Right atrium auricular region (tissue), 2 donors: ENCODE results near the gene RPLP2. TPM values are rescaled to one million over a fixed set of nuclear protein-coding genes. Genes with fewer than 3 reads are reported as not detected.

Experiments
- DNase-seq: peaks from one replicate; pipeline ENCODE4 v3.0.0-alpha.2; 2019; ENCODE audit warnings: low spot score
- H3K27ac ChIP-seq, 2 donors: fragments of 200-600 bp; sonication (generic); 1 replicate in 1 of 2; 2 replicates in 1 of 2; pipeline ENCODE4 v1.5.1; 2016 to 2019
- H3K27me3 ChIP-seq, 2 donors: fragments of 200-600 bp; sonication (generic); one replicate each; pipeline versions ENCODE4 v1.5.1 to v1.6.0; 2017 to 2019
- H3K36me3 ChIP-seq: fragments of 200-600 bp; sonication (generic); one replicate; pipeline ENCODE4 v1.5.1; 2016
- H3K4me1 ChIP-seq, 2 donors: fragments of 200-600 bp; sonication (generic); one replicate each; pipeline versions ENCODE4 v1.5.1 to v1.6.0; 2017 to 2019
- H3K4me3 ChIP-seq, 2 donors: fragments of 200-600 bp; sonication (generic); 1 replicate in 1 of 2; 2 replicates in 1 of 2; pipeline ENCODE4 v1.5.1; 2017 to 2019; ENCODE audit warnings: mild to moderate bottlenecking in 1 of 2, moderate library complexity in 1 of 2
- H3K9me3 ChIP-seq, 2 donors: fragments of 200-600 bp; sonication (generic); one replicate each; pipeline ENCODE4 v1.5.1; 2019
- total RNA-seq, 2 donors: library from RNA; depleted of rRNA; stranded (reverse); fragments of >200 nt; gene quantifications; one replicate each; pipeline ENCODE4 v1.1.0, GENCODE V29; 2016
- TF ChIP-seq, protein P1 (sequence below), 2 donors: fragments of 200-600 bp; sonication (generic); IDR thresholded peaks; one replicate each; pipeline ENCODE4 v1.5.1; 2019; ENCODE audit warnings: antibody characterized with exemption in 2 of 2

RPLP2 gene
- total RNA-seq, 2 donors from 2014 or later, result 145 to 384 TPM

DNA sequence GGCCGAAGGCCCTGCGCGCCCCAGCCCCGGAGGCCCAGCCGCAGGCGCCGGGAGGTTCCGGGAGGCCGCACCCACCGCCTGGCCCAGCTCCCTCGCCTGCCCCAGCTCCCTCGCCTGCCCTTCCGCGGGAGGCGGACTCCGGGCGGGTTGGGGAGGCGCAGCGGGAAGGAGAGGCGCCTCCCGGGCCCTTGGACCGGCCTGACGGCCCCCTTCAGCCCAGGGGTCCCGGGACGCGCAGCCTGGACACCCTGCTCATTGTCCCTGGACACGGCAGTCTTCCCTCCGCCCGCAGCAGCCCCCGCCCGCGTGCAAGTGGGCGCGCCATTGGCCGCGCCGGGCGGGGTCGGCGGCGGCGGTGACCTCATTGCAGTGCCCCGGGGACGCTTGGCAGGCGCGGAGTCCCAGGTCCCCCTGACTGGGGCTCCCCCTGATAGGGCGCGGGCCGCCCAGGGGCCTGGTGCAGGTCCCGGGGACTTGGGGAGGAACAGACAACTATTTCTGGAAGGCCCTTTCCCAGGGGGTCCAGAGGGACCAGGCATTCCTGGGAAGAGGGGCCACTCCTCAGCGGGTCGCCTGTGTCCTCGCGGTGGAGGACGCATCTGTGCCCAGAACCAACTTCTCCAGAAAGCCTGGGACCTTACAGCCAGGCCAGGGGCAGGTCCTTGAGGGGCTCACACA, 23.5 kb downstream of the RPLP2 start:
- H3K4me1 ChIP-seq, result peaks cover 0 to 87% of the 10 kb centered on the region in 2 donors
- peak overlapping the region; percentile 55 to 81 for H3K4me3 ChIP-seq
- no peaks in the 10 kb centered on the region for H3K9me3 ChIP-seq
- peak; percentile 81 for DNase-seq
- H3K36me3 ChIP-seq, result peaks cover 25% of the 10 kb centered on the region
- no peaks in the 10 kb centered on the region for H3K27me3 ChIP-seq
- TF ChIP-seq, protein P1, sequence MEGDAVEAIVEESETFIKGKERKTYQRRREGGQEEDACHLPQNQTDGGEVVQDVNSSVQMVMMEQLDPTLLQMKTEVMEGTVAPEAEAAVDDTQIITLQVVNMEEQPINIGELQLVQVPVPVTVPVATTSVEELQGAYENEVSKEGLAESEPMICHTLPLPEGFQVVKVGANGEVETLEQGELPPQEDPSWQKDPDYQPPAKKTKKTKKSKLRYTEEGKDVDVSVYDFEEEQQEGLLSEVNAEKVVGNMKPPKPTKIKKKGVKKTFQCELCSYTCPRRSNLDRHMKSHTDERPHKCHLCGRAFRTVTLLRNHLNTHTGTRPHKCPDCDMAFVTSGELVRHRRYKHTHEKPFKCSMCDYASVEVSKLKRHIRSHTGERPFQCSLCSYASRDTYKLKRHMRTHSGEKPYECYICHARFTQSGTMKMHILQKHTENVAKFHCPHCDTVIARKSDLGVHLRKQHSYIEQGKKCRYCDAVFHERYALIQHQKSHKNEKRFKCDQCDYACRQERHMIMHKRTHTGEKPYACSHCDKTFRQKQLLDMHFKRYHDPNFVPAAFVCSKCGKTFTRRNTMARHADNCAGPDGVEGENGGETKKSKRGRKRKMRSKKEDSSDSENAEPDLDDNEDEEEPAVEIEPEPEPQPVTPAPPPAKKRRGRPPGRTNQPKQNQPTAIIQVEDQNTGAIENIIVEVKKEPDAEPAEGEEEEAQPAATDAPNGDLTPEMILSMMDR (IDR thresholded peaks at IDR 0.05), result no peak
- H3K27ac ChIP-seq, result peak overlapping the region; percentile 92 to 95

DNA sequence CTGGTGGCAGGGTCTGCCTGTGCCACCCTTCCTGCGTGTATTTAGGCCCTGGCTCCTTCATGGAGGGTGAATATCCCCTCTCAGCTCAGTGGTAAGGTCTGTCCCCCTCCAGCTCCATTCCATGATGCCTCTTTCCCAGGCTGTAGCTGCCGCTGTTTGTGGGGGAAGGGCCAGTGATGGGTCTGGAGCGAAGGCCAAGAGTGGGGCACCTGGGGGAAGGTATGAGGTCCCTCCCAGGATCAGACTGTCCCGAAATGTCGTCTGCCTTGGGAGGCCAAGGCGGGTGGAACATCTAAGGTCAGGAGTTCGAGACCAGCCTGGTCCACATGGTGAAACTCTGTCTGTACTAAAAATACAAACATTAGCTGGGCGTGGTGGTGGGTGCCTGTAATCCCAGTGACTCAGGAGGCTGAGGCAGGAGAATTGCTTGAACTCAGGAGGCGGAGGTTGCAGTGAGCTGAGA, 24.1 kb downstream of the RPLP2 start:
- TF ChIP-seq, protein P1 (IDR thresholded peaks at IDR 0.05), result no peak
- Histone ChIP-seq H3K27me3 (no peaks in the 10 kb centered on the region), H3K9me3 (no peaks in the 10 kb centered on the region), H3K36me3 (peaks cover 31% of the 10 kb centered on the region), H3K4me1 (peaks cover 0 to 87% of the 10 kb centered on the region in 2 donors), H3K4me3 (peak overlapping the region; percentile 55 to 81), H3K27ac (peak overlapping the region; percentile 92 to 95)
- DNase-seq, result no peak

DNA sequence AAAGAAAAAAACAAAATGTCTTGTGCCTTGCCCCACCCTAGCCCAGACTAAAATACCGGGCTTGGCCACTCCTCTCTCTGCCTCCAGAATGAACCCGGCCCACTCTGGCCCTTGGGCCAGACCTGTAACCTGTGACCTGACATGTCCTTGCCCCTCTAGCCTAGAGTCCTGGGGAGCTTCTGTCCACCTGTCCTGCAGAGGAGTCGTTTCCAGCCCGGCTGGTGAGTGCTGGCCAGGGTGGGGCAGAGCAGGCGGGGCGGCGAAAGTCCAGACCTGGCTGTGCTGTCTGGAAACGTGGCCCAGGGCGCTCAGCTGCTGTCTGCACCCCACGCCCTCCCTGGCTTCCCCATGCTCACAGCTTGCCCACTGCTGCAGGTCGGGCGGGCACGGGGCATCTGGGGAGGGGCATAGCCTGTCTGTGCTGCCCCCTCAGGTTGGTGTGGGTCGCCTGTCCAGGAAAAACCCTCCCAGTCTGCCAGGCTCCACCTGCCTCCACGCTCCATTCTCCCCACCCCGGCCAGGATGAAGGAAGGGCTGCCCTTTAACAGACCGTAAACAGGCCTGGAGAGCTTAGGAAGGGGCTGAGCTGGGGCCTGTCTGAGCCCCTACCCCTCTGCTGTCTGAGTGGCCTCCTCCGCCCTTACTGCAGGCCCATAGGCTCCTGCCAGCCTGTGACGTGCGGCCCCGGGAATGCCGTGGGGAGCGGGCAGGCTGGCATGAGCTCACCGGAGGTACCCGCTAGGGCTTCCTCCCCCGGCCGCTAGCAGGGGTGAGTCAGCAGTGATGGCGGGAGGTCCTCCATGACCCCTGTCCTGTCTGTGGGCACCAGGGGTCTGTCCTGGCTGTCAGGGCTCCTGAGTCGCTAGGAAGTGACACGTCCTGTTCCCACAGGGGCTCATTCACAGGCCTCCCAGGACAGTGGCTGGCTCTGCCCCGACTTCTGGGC, 24.9 kb downstream of the RPLP2 start:
- peaks cover 0 to 86% of the 10 kb centered on the region in 2 donors for H3K4me1 ChIP-seq
- DNase-seq, result peak; percentile 82
- H3K9me3 ChIP-seq, result no peaks in the 10 kb centered on the region
- H3K4me3 ChIP-seq, result peak overlapping the region; percentile 55 to 81
- H3K36me3 ChIP-seq, result peaks cover 39% of the 10 kb centered on the region
- peak overlapping the region; percentile 92 to 95 for H3K27ac ChIP-seq
- H3K27me3 ChIP-seq, result no peaks in the 10 kb centered on the region
- TF ChIP-seq, protein P1 (IDR thresholded peaks at IDR 0.05), result no peak

DNA sequence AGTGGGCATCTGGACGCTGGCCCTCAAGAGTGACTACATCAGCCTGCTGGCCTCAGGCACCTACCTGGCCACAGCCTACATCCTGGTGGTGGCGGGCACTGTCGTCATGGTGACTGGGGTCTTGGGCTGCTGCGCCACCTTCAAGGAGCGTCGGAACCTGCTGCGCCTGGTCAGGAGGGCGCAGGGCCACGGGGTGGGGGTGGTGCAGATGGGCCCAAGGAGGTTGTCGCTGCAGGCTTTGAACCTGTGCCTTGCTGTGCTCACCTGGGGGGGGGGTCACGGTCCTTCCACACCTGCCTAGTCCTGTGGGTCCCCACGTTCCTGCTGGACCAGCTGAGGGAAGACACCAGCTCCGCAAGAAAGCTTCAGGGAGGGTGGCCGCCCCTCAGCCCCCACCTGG, 26.5 kb downstream of the RPLP2 start:
- Histone ChIP-seq H3K27ac (peak overlapping the region; percentile 19 to 95), H3K9me3 (no peaks in the 10 kb centered on the region), H3K27me3 (no peaks in the 10 kb centered on the region), H3K4me3 (no peak overlapping the region), H3K36me3 (peaks cover 51% of the 10 kb centered on the region), H3K4me1 (peaks cover 0 to 86% of the 10 kb centered on the region in 2 donors)
- no peak for DNase-seq
- TF ChIP-seq, protein P1 (IDR thresholded peaks at IDR 0.05), result no peak

DNA sequence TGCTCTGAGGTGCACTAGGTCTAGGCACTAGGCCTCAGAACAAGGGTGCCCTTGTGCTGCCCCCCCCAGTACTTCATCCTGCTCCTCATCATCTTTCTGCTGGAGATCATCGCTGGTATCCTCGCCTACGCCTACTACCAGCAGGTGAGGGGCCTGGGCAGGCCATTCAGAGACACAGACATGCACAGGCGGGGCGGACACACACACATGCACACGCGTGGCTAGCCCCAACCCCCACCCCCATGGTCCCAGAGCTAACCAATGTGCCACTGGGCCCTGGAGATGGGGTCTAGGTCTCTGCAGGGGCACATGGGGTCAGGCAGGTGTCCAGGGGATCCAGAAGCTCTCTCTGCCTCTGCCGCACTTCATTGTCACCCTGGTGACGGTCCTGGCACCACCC, 26.9 kb downstream of the RPLP2 start:
- peak overlapping the region; percentile 19 to 35 for H3K27ac ChIP-seq
- no peaks in the 10 kb centered on the region for H3K27me3 ChIP-seq
- H3K4me1 ChIP-seq, result peaks cover 0 to 86% of the 10 kb centered on the region in 2 donors
- TF ChIP-seq, protein P1 (IDR thresholded peaks at IDR 0.05), result no peak
- peaks cover 51% of the 10 kb centered on the region for H3K36me3 ChIP-seq
- no peak for DNase-seq
- no peaks in the 10 kb centered on the region for H3K9me3 ChIP-seq
- H3K4me3 ChIP-seq, result no peak overlapping the region
